Stimulated activated CD4-positive, alpha-beta T cell treated with anti-CD3 and anti-CD28 coated beads, TNF-alpha, amount 100 ng/mL, for 24 hours (primary cell): Measurements from ENCODE around the gene MAN2A1.

Experiments used
- DNase-seq, 3 experiments: peaks; one replicate each; pipeline ENCODE4 v3.0.0-alpha.2; 2020; ENCODE audit warnings: low read depth in 3 of 3

The MAN2A1 gene

DNA sequence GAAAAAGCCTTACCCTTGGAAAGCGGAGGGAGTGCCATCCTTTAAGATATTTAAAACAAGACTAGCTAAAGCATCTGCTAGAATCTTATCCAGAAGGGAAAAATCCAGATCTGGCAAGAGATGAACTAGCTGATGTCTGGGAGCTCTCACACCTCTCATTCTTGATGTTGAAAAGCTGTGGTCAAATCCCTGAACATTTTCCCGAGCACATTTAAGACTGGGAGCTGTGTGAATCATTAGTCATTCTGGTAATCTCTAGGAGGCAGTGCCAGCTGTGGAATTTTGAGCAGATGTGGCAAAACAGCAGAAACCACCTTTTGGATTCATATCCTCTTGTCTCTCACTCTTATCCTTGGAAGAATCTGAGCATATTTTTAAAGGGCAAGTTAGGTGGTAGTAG, 218.0 kb downstream of the MAN2A1 start:
- DNase-seq: no peak

DNA sequence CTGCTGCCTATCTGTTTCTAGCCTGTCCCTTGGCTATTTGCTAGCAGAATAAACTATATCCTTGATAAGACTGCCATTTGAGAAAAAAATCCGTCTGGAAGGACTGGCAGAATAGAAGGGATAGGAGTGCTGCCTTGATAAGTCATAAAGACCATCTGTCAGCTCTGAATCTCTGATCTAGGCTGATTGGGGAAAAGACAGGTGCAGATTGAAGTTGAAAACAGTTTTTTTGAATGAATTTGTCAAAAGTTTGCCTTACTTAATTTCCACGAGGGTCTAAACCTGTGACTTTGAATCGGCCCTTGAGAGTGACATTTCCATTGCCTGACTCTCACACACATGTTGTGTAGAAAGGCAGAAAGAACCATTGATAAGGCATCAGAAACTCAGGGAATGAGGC, 218.6 kb downstream of the MAN2A1 start:
- DNase-seq: no peak

DNA sequence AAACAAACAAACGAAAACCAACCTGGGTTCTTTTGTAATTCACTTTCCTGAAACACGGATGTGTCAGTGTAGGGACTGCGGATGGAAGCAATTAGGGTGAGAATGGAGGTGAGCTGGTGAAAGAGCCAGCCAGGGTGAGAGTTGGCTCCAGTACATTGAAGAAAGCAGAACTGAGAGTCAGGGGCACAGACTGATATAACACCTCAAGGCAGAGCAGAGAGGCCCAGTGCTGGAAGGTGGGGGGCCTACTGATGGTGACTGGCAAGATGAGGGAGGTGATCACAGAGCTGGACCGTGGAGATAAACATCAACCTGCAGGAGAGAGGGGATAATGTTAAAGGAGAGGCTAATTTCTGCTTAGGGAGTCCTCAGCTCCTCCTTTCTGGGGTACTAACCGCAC, 221.1 kb downstream of the MAN2A1 start:
- no peak for DNase-seq

DNA sequence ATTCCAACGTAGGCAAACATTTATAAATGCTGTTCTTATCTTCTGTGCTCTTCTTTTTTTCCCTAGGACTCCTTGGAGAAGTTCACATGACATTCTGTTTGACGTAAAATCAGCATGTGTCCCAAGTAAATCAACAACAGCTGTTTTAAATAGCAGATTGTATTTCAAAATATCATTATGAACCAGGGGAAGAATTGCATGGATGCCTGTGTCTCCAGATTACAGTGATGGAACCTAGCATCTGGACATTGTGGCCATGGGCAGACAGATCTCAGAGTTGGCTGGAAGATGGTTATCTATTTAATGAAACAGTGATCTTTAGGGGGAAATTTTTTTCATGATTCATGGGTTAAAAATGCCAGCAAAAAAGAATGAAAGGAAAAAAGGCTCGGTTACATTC, 222.0 kb downstream of the MAN2A1 start:
- no peak for DNase-seq

DNA sequence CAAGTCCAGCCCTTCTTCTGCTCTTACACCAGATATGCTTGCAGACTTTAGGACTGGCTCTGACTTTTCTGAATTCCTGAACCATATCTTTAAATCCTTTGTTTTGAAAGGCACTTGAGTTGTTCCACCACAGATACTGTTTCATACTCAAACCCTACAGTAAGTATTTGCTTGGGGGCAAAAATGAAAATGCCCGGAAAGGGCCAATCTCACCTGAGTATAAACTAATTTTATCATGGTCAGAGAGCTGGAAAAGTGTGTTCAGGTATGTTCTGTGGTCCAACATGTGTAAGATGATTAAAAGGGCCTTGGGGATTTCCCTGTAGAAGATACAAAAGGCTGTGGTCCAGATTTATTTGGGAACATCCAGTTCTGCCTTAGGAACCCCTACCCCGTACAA, 225.2 kb downstream of the MAN2A1 start:
- DNase-seq: no peak

DNA sequence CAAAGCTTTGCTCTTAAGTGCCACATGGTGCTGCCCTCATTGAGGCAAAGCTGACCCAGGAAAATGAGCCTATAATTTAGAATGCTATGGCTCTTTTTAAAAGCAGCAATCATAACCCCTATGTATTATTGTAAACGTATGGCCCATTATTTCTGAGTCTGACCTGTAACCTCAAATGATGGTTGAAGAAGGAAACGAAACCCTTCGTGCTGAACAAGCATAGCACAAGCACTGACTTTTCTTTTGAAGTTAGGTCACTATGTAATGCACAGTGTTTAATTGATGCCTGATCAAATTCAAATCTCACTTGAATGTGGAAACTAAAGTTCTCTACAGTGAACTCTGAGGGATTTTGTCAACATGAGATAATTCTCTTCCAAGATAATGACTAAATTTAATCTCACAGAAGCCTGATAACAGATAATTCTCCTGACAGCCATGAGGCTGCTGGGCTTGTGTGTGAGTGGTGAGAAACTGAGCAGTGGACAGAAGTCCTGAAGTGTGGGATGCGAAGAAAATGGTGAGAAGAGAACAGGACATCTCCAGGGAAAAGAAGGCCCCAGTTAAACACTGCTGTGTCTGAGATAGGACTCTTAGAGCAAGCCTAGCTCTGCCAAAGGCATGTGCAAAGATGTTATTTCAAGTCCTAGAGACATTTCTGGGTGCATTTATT, 226.9 kb downstream of the MAN2A1 start:
- no peak for DNase-seq
